ENCODE measurements around the gene PRCC.

- TF ChIP-seq CTCF (IDR thresholded peaks at IDR 0.05; ENCODE audit: low read length) (no peak), EZH2 (IDR thresholded peaks at IDR 0.05; ENCODE audit: borderline replicate concordance, low read length) (no peak)
Observed at GRCh38 chr1:156785458-156785857, 18.1 kb downstream of the PRCC start.
